ENCODE measurements around the gene HELZ. TPM values are rescaled to one million over a fixed set of nuclear protein-coding genes. Genes with fewer than 3 reads are reported as not detected.

HELZ gene
- total and polyA plus RNA-seq, 4 donors: 14.6 to 71.6 (median 33.9) TPM

- peaks cover 2% of the 10 kb centered on the region for H3K27me3 ChIP-seq (ENCODE audit: control insufficient read depth, insufficient read depth, low read length)
- WGBS (ENCODE audit: insufficient coverage): 100% methylated on average over 2 of the region's 6 CpGs
- H3K36me3 ChIP-seq (ENCODE audit: control insufficient read depth, insufficient read depth, low read length): no peaks in the 10 kb centered on the region
- no peak overlapping the region for H3K27ac ChIP-seq (ENCODE audit: low read depth, low read length)
- no peak for DNase-seq (ENCODE audit: low read depth in 4 of 6, low spot score in 6 of 6)
- H3K4me1 ChIP-seq (ENCODE audit: control insufficient read depth, insufficient read depth, low read length): peaks cover 9% of the 10 kb centered on the region
- no peaks in the 10 kb centered on the region for H3K9me3 ChIP-seq (ENCODE audit: control insufficient read depth, insufficient read depth, low read length)
- no peak overlapping the region for H3K4me3 ChIP-seq (ENCODE audit: low read depth, low read length)
Observed at GRCh38 chr17:67248291-67248690, 3.3 kb upstream of the HELZ start.

- no peak overlapping the region for H3K4me3 ChIP-seq (ENCODE audit: low read depth, low read length)
- no peaks in the 10 kb centered on the region for H3K9me3 ChIP-seq (ENCODE audit: control insufficient read depth, insufficient read depth, low read length)
- DNase-seq (ENCODE audit: low read depth in 4 of 6, low spot score in 6 of 6): no peak
- H3K36me3 ChIP-seq (ENCODE audit: control insufficient read depth, insufficient read depth, low read length): no peaks in the 10 kb centered on the region
- H3K27me3 ChIP-seq (ENCODE audit: control insufficient read depth, insufficient read depth, low read length): peaks cover 2% of the 10 kb centered on the region
- H3K4me1 ChIP-seq (ENCODE audit: control insufficient read depth, insufficient read depth, low read length): peaks cover 9% of the 10 kb centered on the region
- 96% methylated on average over 10 of the region's 12 CpGs for WGBS (ENCODE audit: insufficient coverage)
- no peak overlapping the region for H3K27ac ChIP-seq (ENCODE audit: low read depth, low read length)
Observed at GRCh38 chr17:67247416-67247900, 2.5 kb upstream of the HELZ start.

GRCh38 chr17:67246653-67247415 is 1.8 kb upstream of the HELZ start:
- 38% methylated on average over 13 of the region's 17 CpGs for WGBS (ENCODE audit: insufficient coverage)
- no peak overlapping the region for H3K27ac ChIP-seq (ENCODE audit: low read depth, low read length)
- DNase-seq (ENCODE audit: low read depth in 4 of 6, low spot score in 6 of 6): no peak
- H3K9me3 ChIP-seq (ENCODE audit: control insufficient read depth, insufficient read depth, low read length): no peaks in the 10 kb centered on the region
- peak overlapping the region; percentile 83 for H3K4me3 ChIP-seq (ENCODE audit: low read depth, low read length)
- H3K27me3 ChIP-seq (ENCODE audit: control insufficient read depth, insufficient read depth, low read length): peaks cover 2% of the 10 kb centered on the region
- H3K4me1 ChIP-seq (ENCODE audit: control insufficient read depth, insufficient read depth, low read length): peaks cover 9% of the 10 kb centered on the region
- H3K36me3 ChIP-seq (ENCODE audit: control insufficient read depth, insufficient read depth, low read length): no peaks in the 10 kb centered on the region

- H3K27ac ChIP-seq (ENCODE audit: low read depth, low read length): no peak overlapping the region
- DNase-seq (ENCODE audit: low read depth in 4 of 6, low spot score in 6 of 6): peak in 2 of 6 donors; percentile 33 to 38
- H3K9me3 ChIP-seq (ENCODE audit: control insufficient read depth, insufficient read depth, low read length): no peaks in the 10 kb centered on the region
Observed at GRCh38 chr17:67246403-67246652, 1.3 kb upstream of the HELZ start.

GRCh38 chr17:67245694-67246402 is 852 bp upstream of the HELZ start:
- under 1% methylated on average over 75 of the region's 75 CpGs for WGBS (ENCODE audit: insufficient coverage)
- Histone ChIP-seq H3K27ac (ENCODE audit: low read depth, low read length) (peak overlapping the region; percentile 84), H3K4me1 (ENCODE audit: control insufficient read depth, insufficient read depth, low read length) (peaks cover 9% of the 10 kb centered on the region), H3K36me3 (ENCODE audit: control insufficient read depth, insufficient read depth, low read length) (no peaks in the 10 kb centered on the region), H3K27me3 (ENCODE audit: control insufficient read depth, insufficient read depth, low read length) (peaks cover 2% of the 10 kb centered on the region), H3K9me3 (ENCODE audit: control insufficient read depth, insufficient read depth, low read length) (no peaks in the 10 kb centered on the region), H3K4me3 (ENCODE audit: low read depth, low read length) (peak overlapping the region; percentile 83)
- peak in 1 of 6 donors; percentile 19 for DNase-seq (ENCODE audit: low read depth in 4 of 6, low spot score in 6 of 6)

More at GRCh38 chr17:67246403-67246652, 1.3 kb upstream of the HELZ start:
- Histone ChIP-seq H3K4me1 (ENCODE audit: control insufficient read depth, insufficient read depth, low read length) (peaks cover 9% of the 10 kb centered on the region), H3K36me3 (ENCODE audit: control insufficient read depth, insufficient read depth, low read length) (no peaks in the 10 kb centered on the region), H3K4me3 (ENCODE audit: low read depth, low read length) (peak overlapping the region; percentile 83), H3K27me3 (ENCODE audit: control insufficient read depth, insufficient read depth, low read length) (peaks cover 2% of the 10 kb centered on the region)
- 11% methylated on average over 8 of the region's 8 CpGs for WGBS (ENCODE audit: insufficient coverage)

- Histone ChIP-seq H3K9me3 (ENCODE audit: control insufficient read depth, insufficient read depth, low read length) (no peaks in the 10 kb centered on the region), H3K27ac (ENCODE audit: low read depth, low read length) (peak overlapping the region; percentile 52), H3K27me3 (ENCODE audit: control insufficient read depth, insufficient read depth, low read length) (peaks cover 2% of the 10 kb centered on the region), H3K4me3 (ENCODE audit: low read depth, low read length) (peak overlapping the region; percentile 83), H3K36me3 (ENCODE audit: control insufficient read depth, insufficient read depth, low read length) (no peaks in the 10 kb centered on the region), H3K4me1 (ENCODE audit: control insufficient read depth, insufficient read depth, low read length) (peaks cover 9% of the 10 kb centered on the region)
- no peak for DNase-seq (ENCODE audit: low read depth in 4 of 6, low spot score in 6 of 6)
- WGBS (ENCODE audit: insufficient coverage): 0% methylated on average over 38 of the region's 47 CpGs
Observed at GRCh38 chr17:67244431-67245072, 444 bp downstream of the HELZ start.

- Histone ChIP-seq H3K36me3 (ENCODE audit: control insufficient read depth, insufficient read depth, low read length) (peaks cover 4% of the 10 kb centered on the region), H3K4me3 (ENCODE audit: low read depth, low read length) (no peak overlapping the region), H3K27ac (ENCODE audit: low read depth, low read length) (no peak overlapping the region), H3K27me3 (ENCODE audit: control insufficient read depth, insufficient read depth, low read length) (peaks cover 2% of the 10 kb centered on the region), H3K9me3 (ENCODE audit: control insufficient read depth, insufficient read depth, low read length) (no peaks in the 10 kb centered on the region), H3K4me1 (ENCODE audit: control insufficient read depth, insufficient read depth, low read length) (peaks cover 9% of the 10 kb centered on the region)
- DNase-seq (ENCODE audit: low read depth in 4 of 6, low spot score in 6 of 6): no peak
- WGBS (ENCODE audit: insufficient coverage): 81% methylated on average over 2 of the region's 5 CpGs
Observed at GRCh38 chr17:67243284-67243683, 1.7 kb downstream of the HELZ start.

GRCh38 chr17:67241719-67242341 is 3.2 kb downstream of the HELZ start:
- Histone ChIP-seq H3K27ac (ENCODE audit: low read depth, low read length) (no peak overlapping the region), H3K4me3 (ENCODE audit: low read depth, low read length) (no peak overlapping the region), H3K27me3 (ENCODE audit: control insufficient read depth, insufficient read depth, low read length) (peaks cover under 1% of the 10 kb centered on the region), H3K9me3 (ENCODE audit: control insufficient read depth, insufficient read depth, low read length) (no peaks in the 10 kb centered on the region), H3K4me1 (ENCODE audit: control insufficient read depth, insufficient read depth, low read length) (peaks cover 8% of the 10 kb centered on the region), H3K36me3 (ENCODE audit: control insufficient read depth, insufficient read depth, low read length) (peaks cover 16% of the 10 kb centered on the region)
- whole genome bisulfite sequencing (ENCODE audit: insufficient coverage): no CpG with 5 or more reads among the region's 7 CpGs
- no peak for DNase-seq (ENCODE audit: low read depth in 4 of 6, low spot score in 6 of 6)

- Histone ChIP-seq H3K4me1 (ENCODE audit: control insufficient read depth, insufficient read depth, low read length) (no peaks in the 10 kb centered on the region), H3K27ac (ENCODE audit: low read depth, low read length) (no peak overlapping the region), H3K36me3 (ENCODE audit: control insufficient read depth, insufficient read depth, low read length) (peaks cover 23% of the 10 kb centered on the region), H3K9me3 (ENCODE audit: control insufficient read depth, insufficient read depth, low read length) (no peaks in the 10 kb centered on the region), H3K27me3 (ENCODE audit: control insufficient read depth, insufficient read depth, low read length) (no peaks in the 10 kb centered on the region), H3K4me3 (ENCODE audit: low read depth, low read length) (no peak overlapping the region)
- no CpG with 5 or more reads among the region's 3 CpGs for WGBS (ENCODE audit: insufficient coverage)
- DNase-seq (ENCODE audit: low read depth in 4 of 6, low spot score in 6 of 6): no peak
Observed at GRCh38 chr17:67239597-67239996, 5.4 kb downstream of the HELZ start.
